Stimulated activated CD8-positive, alpha-beta memory T cell treated with anti-CD3 and anti-CD28 coated beads, Interleukin-4, amount 100 ng/mL, for 4 hours (primary cell): ENCODE results near the gene SLC25A51.
A peak's percentile ranks its signal among the peaks of the same experiment; 100 is the strongest.
"Not testable (repeated sequence)": the region's sequence is repeated elsewhere in the genome, so short reads cannot be mapped to it uniquely, and the experiment has no call there.

ENCODE experiments used
- DNase-seq, 2 donors: peaks; one replicate each; pipeline ENCODE4 v3.0.0-alpha.2; 2020; ENCODE audit warnings: low read depth in 2 of 2, low spot score in 1 of 2

Gene SLC25A51

GRCh38 chr9:37920471-37921167 is 16.7 kb upstream of the SLC25A51 start:
- DNase-seq = no peak

GRCh38 chr9:37919956-37920335 is 16.0 kb upstream of the SLC25A51 start:
- DNase-seq = no peak

DNA sequence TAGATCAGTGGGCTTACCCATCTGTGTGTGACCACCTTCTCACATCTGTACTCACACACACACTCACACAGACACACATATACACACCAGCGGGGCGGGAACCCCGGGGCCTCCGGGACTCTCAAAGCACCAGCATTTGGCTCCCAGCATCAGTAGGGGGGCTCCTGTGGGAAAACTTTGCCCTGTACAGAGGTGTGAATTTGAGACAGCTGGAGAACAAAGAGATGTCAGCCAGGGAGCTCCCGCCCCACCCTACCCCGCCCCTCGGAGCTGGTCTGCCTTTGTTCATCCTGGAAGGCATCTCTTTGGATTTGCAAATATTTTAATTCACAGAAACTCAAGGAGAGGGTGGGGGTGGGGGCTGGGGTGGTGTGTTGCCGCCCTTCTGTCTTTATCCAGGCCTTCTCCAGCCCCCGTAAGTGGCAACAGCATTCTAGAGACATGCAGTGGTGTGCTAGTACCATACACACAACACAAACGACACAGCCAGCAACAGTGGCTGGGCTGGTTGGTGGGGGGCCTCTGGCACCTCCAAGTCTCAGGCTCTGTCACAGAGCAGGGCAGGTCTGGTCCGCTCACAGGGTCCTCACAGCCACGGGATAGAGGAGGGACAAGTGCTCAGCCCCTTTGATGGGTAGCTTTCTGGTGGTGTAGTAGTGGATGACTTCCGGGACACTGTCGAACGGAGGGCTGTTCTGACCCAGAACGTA is 15.5 kb upstream of the SLC25A51 start:
- DNase-seq = no peak

DNA sequence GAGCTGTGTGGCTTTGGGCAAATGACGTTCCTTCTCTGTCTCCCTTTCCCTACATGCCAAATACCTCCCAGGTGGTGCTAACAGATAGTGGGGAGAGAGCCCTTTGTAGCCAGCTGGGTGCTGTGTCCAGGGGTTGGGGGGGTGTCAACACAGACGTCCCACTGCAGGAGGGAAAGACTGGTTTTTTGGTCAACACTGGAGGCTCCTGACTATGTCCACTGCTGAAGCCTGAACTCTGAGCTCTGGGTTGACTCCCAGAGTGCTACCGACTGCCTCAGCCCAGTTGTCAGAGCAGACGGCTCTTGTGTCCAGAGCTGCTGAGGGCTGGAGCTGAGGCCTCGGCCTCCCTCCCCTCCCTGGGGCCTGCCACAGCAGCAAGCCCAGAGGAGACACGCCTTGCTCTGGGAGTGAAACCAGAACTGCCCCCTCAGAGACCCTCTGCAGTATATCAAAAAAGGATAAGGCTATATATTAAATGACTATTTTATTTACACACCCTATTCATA is 14.8 kb upstream of the SLC25A51 start:
- DNase-seq = no peak

DNA sequence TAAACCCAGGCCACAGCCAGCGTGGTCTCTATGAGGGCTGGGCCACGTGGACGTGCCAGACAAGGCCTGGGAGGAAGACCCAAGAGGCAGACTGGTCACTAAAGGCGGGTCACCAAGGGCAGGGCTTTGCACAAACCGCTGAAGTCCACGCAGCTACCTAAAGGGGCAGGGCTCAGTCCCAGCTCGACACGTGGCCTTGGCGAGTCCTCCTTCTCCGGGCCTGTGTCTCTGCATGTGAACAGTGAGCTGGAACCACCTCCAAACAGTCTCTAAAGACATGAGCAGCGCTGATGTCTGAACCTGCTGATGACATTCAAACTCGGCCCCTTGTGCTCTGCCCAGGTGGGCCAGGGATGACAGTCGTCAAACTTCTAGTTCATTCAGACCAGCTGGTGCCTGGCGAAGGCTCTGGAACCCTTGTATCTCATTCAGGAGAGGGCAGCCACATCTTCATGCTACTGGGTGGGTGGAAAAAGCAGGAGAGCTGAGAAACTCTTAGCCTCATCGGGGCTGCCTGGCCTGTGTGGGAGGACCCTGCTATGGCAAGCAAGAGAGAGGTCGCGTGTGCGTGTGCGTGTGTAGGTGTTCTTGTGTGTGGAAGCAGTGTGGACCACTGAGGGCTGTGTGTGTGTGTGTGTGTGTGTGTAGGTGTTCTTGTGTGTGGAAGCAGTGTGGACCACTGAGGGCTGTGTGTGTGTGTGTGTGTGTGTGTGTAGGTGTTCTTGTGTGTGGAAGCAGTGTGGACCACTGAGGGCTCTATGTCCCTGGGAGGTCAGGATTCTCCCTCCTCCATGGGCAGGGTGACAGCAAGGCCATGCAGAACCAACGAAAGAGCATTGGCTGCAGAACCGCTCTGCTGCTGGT is 14.1 kb upstream of the SLC25A51 start:
- no peak for DNase-seq

DNA sequence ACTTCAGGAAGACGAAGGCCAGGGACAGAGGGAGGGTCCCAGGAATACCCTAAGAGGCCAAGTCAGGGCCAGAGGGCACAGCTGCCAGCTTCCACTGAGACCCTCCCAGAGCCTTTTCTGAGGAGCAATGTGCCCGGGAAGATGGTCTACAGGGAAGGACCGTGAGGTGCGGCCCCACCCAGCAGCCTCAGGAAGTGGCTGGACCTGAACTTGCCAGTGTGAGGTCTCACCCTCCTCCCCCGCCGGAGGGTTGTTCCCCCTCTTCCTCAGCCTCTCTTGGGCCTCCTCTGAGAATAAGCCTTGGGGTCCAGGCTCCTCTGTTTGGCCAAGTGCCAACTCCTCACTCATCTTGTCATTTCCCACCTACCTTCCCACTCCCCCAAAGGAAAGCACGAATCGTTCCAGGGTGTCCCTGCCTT is 13.4 kb upstream of the SLC25A51 start:
- no peak for DNase-seq

- no peak for DNase-seq
These were observed 12.8 kb upstream of the SLC25A51 start for GRCh38 chr9:37916471-37917312.

DNA sequence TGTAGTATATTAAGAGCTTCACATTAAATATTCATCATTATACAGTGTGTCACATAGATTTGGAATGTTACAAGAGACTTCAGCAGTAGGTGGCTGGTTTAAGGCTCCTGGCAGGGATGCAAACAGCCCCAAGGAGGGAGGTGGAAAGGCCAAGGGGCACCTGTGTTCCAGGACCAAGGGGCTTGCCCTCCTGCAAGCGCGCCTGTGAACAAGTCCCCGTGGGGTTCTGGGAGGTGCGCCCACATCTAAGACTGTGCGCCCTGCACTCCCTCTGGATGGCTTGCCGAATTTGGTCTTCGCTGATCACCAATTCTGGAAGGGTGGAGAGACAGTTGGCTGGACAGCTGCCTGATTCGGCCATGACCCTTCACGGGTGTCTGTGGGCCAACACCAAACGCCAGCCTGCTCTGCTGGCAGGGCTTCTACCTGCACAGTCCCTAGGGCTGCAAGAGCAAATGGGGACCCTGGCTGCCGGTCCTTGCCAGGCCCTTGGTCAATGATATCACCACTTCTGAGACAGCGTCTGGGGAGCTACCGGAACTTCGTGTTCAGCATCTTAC is 12.1 kb upstream of the SLC25A51 start:
- no peak for DNase-seq

- no peak for DNase-seq
These were observed 10.9 kb upstream of the SLC25A51 start for GRCh38 chr9:37914701-37915358.

GRCh38 chr9:37914154-37914551 is 10.2 kb upstream of the SLC25A51 start:
- no peak for DNase-seq

- DNase-seq = peak; percentile 41 to 80
These were observed 9.7 kb upstream of the SLC25A51 start for GRCh38 chr9:37913480-37914153.

GRCh38 chr9:37911271-37911681 is 7.3 kb upstream of the SLC25A51 start:
- no peak for DNase-seq

DNA sequence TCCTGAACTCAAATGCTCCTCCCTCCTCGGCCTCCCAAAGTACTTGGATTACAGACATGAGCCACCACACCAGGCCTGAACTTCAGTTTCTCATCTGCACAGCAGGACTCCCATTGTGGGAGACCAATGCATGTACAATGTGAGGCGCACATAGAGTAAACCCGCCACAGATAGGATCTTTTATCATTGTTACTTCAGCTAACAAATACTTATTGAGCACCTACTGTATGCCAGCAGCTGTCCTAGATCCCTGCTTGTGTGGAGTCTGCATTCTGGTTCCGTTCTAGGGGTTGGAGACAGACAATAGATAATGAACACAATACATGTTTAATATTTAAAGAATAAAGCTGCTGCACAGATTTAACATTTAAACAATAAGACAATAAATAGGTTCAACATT is 6.3 kb upstream of the SLC25A51 start:
- DNase-seq = no peak

GRCh38 chr9:37909836-37910235 is 5.9 kb upstream of the SLC25A51 start:
- DNase-seq = not testable (repeated sequence)

- DNase-seq = no peak
These were observed 5.4 kb upstream of the SLC25A51 start for GRCh38 chr9:37909326-37909725.

- no peak for DNase-seq
These were observed 4.8 kb upstream of the SLC25A51 start for GRCh38 chr9:37908698-37909186.

DNA sequence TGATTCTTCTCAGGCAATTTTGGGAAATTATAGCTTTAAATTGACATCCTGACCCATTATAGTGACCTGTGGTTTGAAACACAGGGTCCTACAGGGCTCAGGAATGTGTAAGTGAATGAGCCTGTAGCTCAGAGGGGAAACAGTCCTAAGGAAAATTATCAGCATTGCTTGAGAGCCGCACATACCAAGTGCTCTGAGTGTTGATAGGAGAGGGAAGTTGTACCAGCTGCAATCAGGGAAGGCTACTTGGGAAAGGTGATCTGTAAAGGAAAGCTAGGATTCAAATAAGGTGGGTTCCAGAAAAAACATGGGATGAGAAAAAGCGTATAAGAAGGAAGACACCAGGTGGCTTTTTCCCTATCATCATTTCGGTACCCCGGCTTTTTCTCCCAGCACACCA is 4.4 kb upstream of the SLC25A51 start:
- DNase-seq = no peak

DNA sequence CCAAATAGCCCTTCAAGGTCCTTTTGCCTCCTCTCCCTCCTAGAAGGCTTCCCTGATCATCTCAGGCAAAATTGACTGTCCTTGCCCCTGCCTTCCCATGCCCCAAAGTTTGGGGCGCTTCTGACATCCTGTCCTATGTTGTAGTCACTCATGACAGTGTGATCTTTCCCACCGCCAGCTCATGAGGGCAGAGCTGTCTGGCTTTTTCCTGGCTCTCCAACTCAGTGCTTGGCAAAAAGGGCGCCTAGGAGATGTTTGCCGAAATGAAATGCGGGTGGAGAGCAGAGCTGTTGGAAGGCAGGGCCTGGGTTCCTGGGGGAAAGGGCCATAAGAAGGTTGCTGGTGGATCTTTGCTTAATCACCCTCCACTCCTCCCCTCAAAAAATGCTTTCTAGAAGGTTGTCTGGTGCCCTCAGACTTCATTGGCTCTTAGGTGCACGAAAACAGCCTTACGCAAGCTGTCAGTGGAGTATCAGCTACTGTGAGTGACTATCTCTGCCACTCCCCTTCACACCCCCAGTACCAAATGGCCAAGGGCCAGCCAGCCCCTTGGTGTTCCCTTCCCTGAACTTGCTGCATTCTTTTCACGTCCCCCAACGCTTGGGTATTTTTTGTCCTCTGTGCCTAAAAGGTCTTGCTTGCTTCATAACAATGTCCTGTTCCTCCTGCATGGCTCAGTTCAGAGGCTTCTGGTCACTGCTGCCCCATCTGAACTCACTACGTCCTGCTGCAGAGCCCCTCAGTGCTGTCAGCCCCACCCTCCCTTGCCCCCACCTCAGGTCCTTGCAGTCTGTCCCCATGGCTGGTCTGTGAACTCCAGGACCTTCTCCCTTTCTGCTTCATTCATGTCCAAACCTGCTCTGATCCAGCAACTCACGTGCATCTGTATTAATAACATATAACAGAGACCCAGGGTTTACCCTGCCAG is 2.6 kb upstream of the SLC25A51 start:
- DNase-seq = no peak
